B cell (primary cell): ENCODE data around the gene JCAD.

Experiments
- EZH2 ChIP-seq: IDR thresholded peaks from 2 replicates; pipeline ENCODE4 v1.6.1; 2012; ENCODE audit warnings: borderline replicate concordance, low read depth, mild to moderate bottlenecking, moderate library complexity, low read length; ENCODE audit not compliant: insufficient read depth, poor library complexity, severe bottlenecking
- TF ChIP-seq, protein P1 (sequence below): fragments of 200-600 bp; IDR thresholded peaks from one replicate; pipeline ENCODE4 v1.8.0; 2022; ENCODE audit warnings: antibody characterized with exemption, mild to moderate bottlenecking

- TF ChIP-seq EZH2: no peak
- TF ChIP-seq, protein P1, sequence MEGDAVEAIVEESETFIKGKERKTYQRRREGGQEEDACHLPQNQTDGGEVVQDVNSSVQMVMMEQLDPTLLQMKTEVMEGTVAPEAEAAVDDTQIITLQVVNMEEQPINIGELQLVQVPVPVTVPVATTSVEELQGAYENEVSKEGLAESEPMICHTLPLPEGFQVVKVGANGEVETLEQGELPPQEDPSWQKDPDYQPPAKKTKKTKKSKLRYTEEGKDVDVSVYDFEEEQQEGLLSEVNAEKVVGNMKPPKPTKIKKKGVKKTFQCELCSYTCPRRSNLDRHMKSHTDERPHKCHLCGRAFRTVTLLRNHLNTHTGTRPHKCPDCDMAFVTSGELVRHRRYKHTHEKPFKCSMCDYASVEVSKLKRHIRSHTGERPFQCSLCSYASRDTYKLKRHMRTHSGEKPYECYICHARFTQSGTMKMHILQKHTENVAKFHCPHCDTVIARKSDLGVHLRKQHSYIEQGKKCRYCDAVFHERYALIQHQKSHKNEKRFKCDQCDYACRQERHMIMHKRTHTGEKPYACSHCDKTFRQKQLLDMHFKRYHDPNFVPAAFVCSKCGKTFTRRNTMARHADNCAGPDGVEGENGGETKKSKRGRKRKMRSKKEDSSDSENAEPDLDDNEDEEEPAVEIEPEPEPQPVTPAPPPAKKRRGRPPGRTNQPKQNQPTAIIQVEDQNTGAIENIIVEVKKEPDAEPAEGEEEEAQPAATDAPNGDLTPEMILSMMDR: no peak
Observed at GRCh38 chr10:30096564-30096963, 37.2 kb upstream of the JCAD start.
